ENCODE measurements around the gene RPS6KA1. TPM values are rescaled to one million over a fixed set of nuclear protein-coding genes. Genes with fewer than 3 reads are reported as not detected.

The RPS6KA1 gene
- total and polyA plus RNA-seq, 8 donors: 19.9 to 104 (median 26.0) TPM

DNA sequence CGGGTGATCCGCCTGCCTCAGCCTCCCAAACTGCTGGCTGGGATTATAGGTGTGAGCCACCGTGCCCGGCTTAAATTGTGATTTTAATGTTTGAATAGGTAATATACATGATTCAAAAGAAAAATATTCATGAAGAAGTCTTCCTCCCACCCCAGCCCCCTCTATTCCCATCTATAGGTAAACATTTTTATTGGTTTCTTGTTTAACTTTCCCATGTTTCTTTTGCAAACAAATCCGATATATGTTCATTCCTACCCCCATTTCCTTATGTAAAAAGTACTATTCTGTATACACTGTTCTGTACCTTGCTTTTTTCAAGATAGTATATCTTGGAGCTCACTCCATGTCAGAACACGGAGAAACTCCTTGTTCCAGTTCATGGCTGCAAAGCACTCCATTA, 23.2 kb downstream of the RPS6KA1 start:
- ATAC-seq (no peak), DNase-seq (no peak)
- Histone ChIP-seq H3K27me3 (no peaks in the 10 kb centered on the region), H3K36me3 (peaks cover 0 to 98% of the 10 kb centered on the region in 2 donors), H3K9me3 (no peaks in the 10 kb centered on the region), H3K4me1 (peaks cover 0 to 43% of the 10 kb centered on the region in 2 donors), H3K27ac (no peak overlapping the region), H3K4me3 (no peak overlapping the region)
- intact Hi-C loops (cut with DNase I): no loop called here
- TF ChIP-seq, protein P1, sequence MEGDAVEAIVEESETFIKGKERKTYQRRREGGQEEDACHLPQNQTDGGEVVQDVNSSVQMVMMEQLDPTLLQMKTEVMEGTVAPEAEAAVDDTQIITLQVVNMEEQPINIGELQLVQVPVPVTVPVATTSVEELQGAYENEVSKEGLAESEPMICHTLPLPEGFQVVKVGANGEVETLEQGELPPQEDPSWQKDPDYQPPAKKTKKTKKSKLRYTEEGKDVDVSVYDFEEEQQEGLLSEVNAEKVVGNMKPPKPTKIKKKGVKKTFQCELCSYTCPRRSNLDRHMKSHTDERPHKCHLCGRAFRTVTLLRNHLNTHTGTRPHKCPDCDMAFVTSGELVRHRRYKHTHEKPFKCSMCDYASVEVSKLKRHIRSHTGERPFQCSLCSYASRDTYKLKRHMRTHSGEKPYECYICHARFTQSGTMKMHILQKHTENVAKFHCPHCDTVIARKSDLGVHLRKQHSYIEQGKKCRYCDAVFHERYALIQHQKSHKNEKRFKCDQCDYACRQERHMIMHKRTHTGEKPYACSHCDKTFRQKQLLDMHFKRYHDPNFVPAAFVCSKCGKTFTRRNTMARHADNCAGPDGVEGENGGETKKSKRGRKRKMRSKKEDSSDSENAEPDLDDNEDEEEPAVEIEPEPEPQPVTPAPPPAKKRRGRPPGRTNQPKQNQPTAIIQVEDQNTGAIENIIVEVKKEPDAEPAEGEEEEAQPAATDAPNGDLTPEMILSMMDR (IDR thresholded peaks at IDR 0.05): no peak

DNA sequence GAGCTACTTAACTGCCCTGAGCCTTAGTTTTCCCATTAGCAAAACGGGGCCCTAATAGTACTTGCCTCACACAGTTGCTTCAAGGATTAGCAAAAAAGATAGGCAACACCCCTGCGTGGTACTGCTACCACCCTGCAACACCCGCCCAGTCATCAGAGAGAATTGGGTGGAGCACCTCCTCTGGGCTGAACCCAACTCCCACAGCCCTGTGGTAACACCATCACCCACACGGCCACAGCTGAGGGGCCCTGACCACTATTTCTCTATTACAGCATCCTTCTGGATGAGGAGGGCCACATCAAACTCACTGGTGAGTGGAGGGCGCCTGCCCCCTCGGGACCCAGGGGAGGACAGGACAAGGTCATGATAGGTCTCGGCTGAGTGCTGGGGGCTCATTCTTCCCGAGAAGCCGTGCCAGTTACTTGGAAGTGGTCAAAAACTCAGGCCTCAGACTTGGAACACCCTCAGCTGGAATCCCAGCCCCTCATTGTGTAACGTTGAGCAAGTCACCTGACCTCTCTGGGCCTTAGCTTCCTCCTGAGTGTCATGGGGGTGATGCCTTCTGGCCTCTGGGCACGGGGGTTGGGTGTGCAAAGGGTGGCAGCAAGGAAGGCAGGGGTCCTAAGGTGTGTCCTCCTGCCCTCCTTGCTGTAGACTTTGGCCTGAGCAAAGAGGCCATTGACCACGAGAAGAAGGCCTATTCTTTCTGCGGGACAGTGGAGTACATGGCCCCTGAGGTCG, 24.6 kb downstream of the RPS6KA1 start:
- peak; percentile 34 for ATAC-seq
- Histone ChIP-seq H3K4me3 (no peak overlapping the region), H3K36me3 (peaks cover 0 to 98% of the 10 kb centered on the region in 2 donors), H3K27me3 (no peaks in the 10 kb centered on the region), H3K4me1 (peaks cover 0 to 33% of the 10 kb centered on the region in 2 donors), H3K9me3 (no peaks in the 10 kb centered on the region), H3K27ac (peak overlapping the region in 1 of 2 donors; percentile 29)
- TF ChIP-seq, protein P1 (IDR thresholded peaks at IDR 0.05): no peak
- peak in 1 of 4 donors; percentile 54 for DNase-seq
- intact Hi-C loops (cut with DNase I): no loop called here

DNA sequence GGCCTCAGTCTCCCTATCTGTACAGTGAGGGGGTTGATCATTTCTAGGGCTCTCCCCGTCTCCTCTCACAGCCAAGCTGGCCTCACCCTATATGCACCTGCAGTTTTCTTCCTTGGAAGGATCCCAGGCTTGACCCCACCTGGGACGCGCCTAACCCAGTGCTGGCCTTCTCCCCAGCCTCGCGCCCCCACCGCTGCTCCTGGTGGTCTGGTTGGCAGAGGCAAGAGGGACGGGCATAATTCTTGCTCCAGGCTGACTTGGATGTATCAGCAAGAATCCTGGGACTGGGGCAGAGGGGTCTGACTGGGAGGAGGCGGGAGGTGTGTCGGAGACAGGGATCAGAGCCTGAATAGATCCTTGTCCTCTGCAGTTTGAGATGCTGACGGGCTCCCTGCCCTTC, 25.2 kb downstream of the RPS6KA1 start:
- peaks cover 0 to 98% of the 10 kb centered on the region in 2 donors for H3K36me3 ChIP-seq
- intact Hi-C loops (cut with DNase I): no loop called here

DNA sequence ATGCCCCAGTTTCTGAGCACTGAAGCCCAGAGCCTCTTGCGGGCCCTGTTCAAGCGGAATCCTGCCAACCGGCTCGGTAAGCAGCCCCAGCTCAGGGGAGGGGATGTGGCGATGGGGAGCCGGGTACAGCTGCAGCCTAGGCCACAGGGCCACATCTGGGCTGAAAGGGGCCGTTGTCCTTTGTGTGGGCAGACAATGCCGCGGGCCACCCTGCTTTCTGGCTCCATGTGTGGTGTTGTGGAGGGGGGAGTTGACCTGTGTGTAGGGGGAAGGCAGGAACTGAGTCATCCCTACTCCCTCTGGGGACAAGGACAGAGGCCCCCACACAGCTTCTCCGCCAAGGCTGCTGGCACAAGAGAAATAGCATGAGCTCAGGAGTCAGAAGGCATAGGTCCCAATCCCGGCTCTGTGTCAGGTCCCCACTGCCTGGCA, 26.0 kb downstream of the RPS6KA1 start:
- ATAC-seq: no peak
- Histone ChIP-seq H3K4me1 (peaks cover 0 to 33% of the 10 kb centered on the region in 2 donors), H3K4me3 (no peak overlapping the region), H3K36me3 (peaks cover 0 to 98% of the 10 kb centered on the region in 2 donors), H3K9me3 (no peaks in the 10 kb centered on the region), H3K27me3 (no peaks in the 10 kb centered on the region), H3K27ac (no peak overlapping the region)
- TF ChIP-seq, protein P1 (IDR thresholded peaks at IDR 0.05): no peak
- intact Hi-C loops (cut with DNase I): no loop called here
- DNase-seq: no peak

More for the DNA sequence above, 25.2 kb downstream of the RPS6KA1 start:
- Histone ChIP-seq H3K4me3 (no peak overlapping the region), H3K4me1 (peaks cover 0 to 33% of the 10 kb centered on the region in 2 donors), H3K27ac (no peak overlapping the region), H3K9me3 (no peaks in the 10 kb centered on the region), H3K27me3 (no peaks in the 10 kb centered on the region)
- DNase-seq (no peak), ATAC-seq (no peak)
- TF ChIP-seq, protein P1 (IDR thresholded peaks at IDR 0.05): no peak

DNA sequence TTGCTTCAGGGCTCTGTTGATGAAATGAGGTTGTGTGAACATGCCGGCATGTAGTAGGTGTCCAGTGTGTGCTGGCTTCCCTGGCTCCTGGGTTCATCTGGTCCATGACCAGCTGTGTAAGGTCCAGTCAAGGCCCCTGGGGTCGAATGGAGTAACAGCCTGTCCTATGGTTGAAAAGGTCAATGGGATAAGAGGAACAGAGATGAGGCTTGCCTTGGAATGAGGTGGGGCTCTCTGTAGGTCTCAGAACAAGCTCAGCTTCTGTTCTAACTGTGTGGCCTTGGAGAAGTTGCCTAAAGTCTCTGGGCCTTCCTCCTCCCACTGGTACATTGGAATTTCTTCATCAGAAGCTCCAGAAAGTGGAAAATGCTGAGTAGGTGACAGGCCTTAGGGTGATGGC, 26.6 kb downstream of the RPS6KA1 start:
- ATAC-seq (peak; percentile 20), DNase-seq (no peak)
- TF ChIP-seq, protein P1 (IDR thresholded peaks at IDR 0.05): no peak

More for the DNA sequence above, 26.6 kb downstream of the RPS6KA1 start:
- no peak overlapping the region for H3K27ac ChIP-seq
- intact Hi-C loops (cut with DNase I): no loop called here
- no peaks in the 10 kb centered on the region for H3K9me3 ChIP-seq
- H3K4me1 ChIP-seq: peaks cover 0 to 33% of the 10 kb centered on the region in 2 donors
- H3K36me3 ChIP-seq: peaks cover 0 to 98% of the 10 kb centered on the region in 2 donors
- no peak overlapping the region for H3K4me3 ChIP-seq
- H3K27me3 ChIP-seq: no peaks in the 10 kb centered on the region

Measured in left lung (tissue), 10 donors.